Left ventricle myocardium inferior (tissue), 1 donor: ENCODE measurements around the gene FSTL5. TPM values are rescaled to one million over a fixed set of nuclear protein-coding genes. Genes with fewer than 3 reads are reported as not detected.

Source experiments
- DNase-seq: peaks from one replicate; pipeline ENCODE4 v3.0.0-alpha.2; 2020
- H3K27ac ChIP-seq: fragments of 200-600 bp; replicated peaks from 2 replicates; pipeline ENCODE4 v1.8.0; 2021
- H3K27me3 ChIP-seq: fragments of 200-600 bp; 2 replicates; pipeline ENCODE4 v1.8.0; 2021; ENCODE audit warnings: low read depth
- H3K36me3 ChIP-seq: fragments of 200-600 bp; 2 replicates; pipeline ENCODE4 v1.8.0; 2021
- H3K4me1 ChIP-seq: fragments of 200-600 bp; 2 replicates; pipeline ENCODE4 v1.8.0; 2021
- H3K4me3 ChIP-seq: fragments of 200-600 bp; 2 replicates; pipeline ENCODE4 v1.8.0; 2021; ENCODE audit warnings: mild to moderate bottlenecking, moderate library complexity
- H3K9me3 ChIP-seq: fragments of 200-600 bp; replicated peaks from 2 replicates; pipeline ENCODE4 v1.8.0; 2021
- intact Hi-C: fragments of 100-400 bp; cut with micrococcal nuclease; formaldehyde crosslinking; loops from one replicate; pipeline ENCODE4 v1.11.0; 2022
- total RNA-seq: library from RNA; stranded (reverse); fragmentation: NEBNext Ultra II Directional; extraction: Animal tissue kit (Norgen Biotek cat#: 25700); gene quantifications from one replicate; pipeline ENCODE4 v1.2.1, GENCODE V29; 2021
- TF ChIP-seq, protein P1 (sequence below): fragments of 200-600 bp; IDR thresholded peaks from 2 replicates; pipeline ENCODE4 v1.8.0; 2021; ENCODE audit warnings: antibody characterized with exemption, mild to moderate bottlenecking, borderline replicate concordance
- donor health status: DM: no; HTN: yes; CAD: no; lungs with severe emphysema.

Gene FSTL5
- total RNA-seq, 1 donor from 2014 or later, result not detected

DNA sequence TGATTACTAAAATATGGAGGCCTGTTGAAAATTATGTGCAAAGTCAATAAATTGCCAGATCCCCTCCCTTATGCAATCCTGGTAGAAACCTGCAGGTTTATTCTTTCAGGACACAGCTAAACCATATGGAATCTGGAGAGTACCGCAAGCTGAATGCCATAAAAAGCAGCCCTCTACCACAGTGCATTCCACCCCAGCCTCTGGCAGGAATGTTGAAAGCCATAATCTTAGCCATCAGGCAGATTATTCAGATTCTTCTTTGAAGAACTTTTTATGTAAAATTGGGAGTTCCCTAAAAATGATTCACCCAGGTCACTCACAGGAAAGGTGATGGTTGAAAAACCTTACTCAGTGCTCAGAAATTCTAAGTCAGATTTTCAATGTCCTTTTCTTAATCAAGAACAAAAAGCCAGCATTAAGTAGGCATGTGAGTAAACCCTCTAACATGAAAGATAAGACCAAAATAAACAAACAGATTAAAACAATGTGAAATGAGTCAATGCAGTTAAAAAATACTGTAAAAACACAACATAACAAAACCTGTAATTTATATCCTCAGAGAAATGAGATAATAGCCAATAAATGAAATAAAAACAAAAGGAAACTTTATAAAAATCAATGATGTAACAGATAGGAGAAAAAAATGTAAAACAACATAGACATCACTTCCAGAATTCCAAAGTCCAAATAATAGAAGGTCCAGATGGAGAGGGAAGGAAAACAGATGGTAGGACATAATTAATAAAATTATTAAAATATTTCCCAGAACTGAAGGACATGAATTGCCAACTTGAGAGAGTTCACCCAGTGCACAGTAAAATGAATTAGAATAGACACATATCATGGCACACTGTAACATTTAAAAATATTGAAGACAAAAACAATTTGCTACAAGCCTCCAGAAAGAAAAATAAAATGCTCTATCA lies 226.9 kb downstream of the FSTL5 start:
- no peak for DNase-seq
- Histone ChIP-seq H3K27me3 (no peaks in the 10 kb centered on the region), H3K27ac (no peak overlapping the region), H3K9me3 (peaks cover 18% of the 10 kb centered on the region), H3K4me3 (no peak overlapping the region), H3K4me1 (no peaks in the 10 kb centered on the region), H3K36me3 (no peaks in the 10 kb centered on the region)
- intact Hi-C loops, result no loop called here
- TF ChIP-seq, protein P1, sequence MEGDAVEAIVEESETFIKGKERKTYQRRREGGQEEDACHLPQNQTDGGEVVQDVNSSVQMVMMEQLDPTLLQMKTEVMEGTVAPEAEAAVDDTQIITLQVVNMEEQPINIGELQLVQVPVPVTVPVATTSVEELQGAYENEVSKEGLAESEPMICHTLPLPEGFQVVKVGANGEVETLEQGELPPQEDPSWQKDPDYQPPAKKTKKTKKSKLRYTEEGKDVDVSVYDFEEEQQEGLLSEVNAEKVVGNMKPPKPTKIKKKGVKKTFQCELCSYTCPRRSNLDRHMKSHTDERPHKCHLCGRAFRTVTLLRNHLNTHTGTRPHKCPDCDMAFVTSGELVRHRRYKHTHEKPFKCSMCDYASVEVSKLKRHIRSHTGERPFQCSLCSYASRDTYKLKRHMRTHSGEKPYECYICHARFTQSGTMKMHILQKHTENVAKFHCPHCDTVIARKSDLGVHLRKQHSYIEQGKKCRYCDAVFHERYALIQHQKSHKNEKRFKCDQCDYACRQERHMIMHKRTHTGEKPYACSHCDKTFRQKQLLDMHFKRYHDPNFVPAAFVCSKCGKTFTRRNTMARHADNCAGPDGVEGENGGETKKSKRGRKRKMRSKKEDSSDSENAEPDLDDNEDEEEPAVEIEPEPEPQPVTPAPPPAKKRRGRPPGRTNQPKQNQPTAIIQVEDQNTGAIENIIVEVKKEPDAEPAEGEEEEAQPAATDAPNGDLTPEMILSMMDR, result no peak

DNA sequence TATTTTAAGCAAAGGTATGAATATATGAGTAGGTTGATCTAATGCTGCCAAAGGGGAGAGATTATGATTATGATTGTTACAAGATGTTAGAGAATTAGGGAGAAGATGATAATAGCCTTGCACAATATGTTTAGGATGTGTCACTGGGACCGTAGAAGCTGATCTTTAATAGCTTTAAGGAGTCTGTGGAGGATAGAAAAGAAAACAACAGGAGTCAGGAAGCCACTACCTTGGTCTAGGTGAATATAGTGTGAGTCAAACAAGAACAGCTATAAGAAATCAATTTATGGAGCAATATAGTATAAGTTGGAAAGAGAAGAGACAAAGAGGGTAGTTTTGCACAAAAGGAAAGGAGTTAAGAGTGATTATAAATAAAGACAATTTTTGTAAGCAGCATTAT lies 232.7 kb downstream of the FSTL5 start:
- intact Hi-C loops, result no loop called here
- Histone ChIP-seq H3K9me3 (no peaks in the 10 kb centered on the region), H3K27ac (no peak overlapping the region), H3K4me3 (no peak overlapping the region), H3K27me3 (no peaks in the 10 kb centered on the region), H3K36me3 (no peaks in the 10 kb centered on the region), H3K4me1 (no peaks in the 10 kb centered on the region)
- no peak for DNase-seq
- TF ChIP-seq, protein P1, result no peak

DNA sequence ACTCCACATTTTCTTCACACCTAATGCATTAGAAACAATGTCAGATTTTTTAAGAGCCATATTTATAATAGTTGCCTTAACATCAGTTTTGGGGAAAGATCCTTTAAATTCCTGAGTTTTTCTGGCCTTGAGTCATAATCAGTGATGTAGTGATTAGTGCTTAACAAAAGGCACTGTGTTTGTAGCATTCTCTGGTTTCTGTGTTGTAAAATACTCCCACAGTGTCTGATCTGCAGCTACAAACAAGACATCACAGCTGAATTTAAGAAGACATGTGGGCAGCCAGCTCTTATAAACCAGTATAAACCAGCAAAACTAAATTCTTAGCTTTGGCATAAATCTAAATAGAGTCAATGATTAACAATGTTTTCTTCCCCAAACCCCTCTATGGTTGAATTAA lies 233.8 kb downstream of the FSTL5 start:
- Histone ChIP-seq H3K36me3 (no peaks in the 10 kb centered on the region), H3K4me3 (no peak overlapping the region), H3K4me1 (no peaks in the 10 kb centered on the region), H3K9me3 (no peaks in the 10 kb centered on the region), H3K27me3 (no peaks in the 10 kb centered on the region), H3K27ac (no peak overlapping the region)
- no peak for DNase-seq
- intact Hi-C loops, result no loop called here
- TF ChIP-seq, protein P1, result no peak

DNA sequence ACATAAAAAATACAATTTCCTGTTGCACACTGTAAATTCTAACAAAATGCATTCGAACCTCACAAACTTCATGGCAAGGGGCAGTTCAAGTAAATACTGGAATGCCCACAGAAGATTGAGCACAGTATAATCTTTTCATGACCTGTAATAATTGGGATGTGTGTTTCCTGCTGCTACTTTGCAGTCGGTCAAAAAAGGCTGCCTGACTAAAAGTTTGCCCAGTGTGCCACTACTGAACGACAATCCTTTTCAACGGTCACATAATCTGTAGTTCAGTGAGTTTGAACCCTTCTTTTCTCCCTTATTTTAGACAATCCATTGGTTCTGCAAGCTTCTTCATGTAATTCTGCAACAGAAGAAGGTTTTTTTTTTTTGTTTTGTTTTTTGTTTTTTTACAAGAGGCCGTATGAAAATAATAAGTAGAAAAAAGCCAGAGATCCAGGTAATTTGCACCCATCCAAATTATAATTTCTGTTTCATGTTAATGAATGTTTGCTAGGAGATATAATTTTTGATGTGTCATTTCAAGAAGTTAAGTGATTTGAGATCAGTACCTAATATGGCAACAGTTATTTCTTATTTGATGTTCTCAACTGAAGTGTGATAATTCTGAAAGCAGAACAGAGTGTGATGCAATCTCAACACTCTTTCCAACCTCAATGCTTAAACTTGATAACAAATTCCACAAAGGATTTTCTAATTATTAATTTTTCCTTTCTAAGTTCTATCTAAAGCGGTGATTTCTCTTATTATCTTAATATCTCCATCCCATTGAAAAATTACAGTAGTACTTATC lies 237.6 kb downstream of the FSTL5 start:
- no peaks in the 10 kb centered on the region for H3K36me3 ChIP-seq
- no peak for DNase-seq
- no peaks in the 10 kb centered on the region for H3K9me3 ChIP-seq
- H3K4me3 ChIP-seq, result no peak overlapping the region
- TF ChIP-seq, protein P1, result no peak
- no peak overlapping the region for H3K27ac ChIP-seq
- intact Hi-C loops, result no loop called here
- H3K27me3 ChIP-seq, result no peaks in the 10 kb centered on the region
- no peaks in the 10 kb centered on the region for H3K4me1 ChIP-seq

DNA sequence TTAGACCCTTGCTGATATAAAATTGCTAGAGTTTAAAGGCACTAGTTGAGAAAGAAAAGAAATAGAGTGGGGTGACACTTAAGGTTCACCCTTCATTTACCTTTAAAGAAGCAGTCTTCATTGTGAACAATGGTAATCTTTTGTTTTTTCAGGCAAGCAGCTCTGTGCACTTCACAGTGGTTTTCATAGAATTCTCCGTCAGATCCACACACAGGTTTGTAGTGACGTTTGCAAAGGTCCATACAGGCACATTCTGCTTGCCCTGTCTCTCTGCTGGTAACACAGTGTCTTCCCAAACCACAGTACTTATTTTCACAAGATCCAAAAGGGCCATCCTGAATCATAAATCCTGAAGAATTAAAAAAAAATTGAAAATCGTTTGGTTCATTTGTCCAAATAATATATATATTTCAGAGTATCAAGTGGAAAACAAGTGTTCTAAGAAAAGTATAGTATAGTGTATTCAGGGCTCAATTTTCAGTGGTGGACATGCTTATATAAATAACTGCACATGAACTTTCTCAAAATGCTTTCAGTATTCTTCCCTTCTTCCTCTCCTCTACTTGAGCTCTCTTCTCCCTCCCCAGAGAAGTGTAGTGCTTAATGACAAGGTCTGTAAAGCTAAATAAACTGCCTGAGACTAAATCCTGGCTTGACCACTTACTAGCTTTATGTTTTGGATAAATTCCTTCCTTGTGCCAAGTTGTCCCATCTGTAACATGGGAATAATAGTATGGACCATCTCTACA lies 243.3 kb downstream of the FSTL5 start:
- no peak overlapping the region for H3K4me3 ChIP-seq
- H3K36me3 ChIP-seq, result no peaks in the 10 kb centered on the region
- no peaks in the 10 kb centered on the region for H3K27me3 ChIP-seq
- H3K9me3 ChIP-seq, result no peaks in the 10 kb centered on the region
- H3K27ac ChIP-seq, result no peak overlapping the region
- no peak for DNase-seq
- TF ChIP-seq, protein P1, result no peak
- H3K4me1 ChIP-seq, result no peaks in the 10 kb centered on the region
- intact Hi-C loops, result no loop called here
